ENCODE results near the gene DPEP2.
"Not testable (repeated sequence)": the region's sequence is repeated elsewhere in the genome, so short reads cannot be mapped to it uniquely, and the experiment has no call there.

The DPEP2 gene

DNA sequence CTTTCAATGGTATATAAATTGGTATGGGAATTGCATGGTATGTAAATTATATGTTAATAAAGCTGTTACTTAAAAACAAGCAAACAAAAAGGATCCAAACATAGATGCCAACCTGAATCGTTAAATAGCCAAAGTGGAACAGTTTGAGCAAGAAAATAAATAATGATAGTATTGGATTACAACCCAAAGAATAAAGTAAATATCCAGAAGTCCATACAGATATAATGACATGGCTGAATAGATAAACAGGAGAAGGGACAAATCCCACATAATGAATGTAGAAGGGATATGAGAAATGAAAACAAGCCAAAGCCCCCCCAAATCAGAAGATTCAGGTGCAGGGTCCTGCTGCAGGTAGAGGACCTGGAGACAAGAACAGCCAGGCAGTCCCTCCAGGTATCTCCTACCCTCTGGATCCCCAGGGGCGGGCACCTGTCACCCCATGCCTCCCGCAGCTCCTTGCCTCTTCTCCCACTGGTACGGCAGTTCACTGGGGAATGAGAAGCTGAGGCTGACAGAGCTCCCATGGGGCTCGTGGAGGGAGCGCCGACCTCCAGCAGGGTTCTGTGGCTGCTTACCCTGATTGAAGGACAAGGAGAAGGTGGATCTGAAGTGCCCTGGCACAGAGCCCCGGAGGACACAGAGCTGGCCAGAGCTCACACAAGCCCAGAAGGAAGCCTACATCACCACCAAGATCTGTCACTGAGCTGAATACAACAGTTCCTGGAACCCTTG is 45.5 kb downstream of the DPEP2 start:
- no peak for DNase-seq

DNA sequence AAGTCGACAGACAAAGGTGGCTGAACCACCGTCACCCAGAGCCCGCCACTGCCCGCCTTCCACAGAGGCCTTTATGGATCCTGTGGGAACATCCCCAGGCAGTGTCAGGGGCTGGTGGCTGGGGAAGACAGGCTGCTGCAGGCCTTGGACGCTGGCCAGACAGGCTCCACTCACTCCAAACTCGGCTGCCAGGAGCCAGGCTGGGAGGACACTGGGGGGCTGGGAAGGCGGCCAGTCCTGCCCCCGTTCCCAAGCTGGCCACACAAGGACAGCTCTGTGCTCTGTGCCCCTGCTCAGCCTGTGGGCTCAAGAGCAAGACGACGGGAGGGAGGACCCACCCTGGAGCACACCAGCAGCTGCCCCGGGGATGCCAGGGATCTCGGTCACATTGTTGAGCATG is 47.8 kb downstream of the DPEP2 start:
- no peak for DNase-seq

DNA sequence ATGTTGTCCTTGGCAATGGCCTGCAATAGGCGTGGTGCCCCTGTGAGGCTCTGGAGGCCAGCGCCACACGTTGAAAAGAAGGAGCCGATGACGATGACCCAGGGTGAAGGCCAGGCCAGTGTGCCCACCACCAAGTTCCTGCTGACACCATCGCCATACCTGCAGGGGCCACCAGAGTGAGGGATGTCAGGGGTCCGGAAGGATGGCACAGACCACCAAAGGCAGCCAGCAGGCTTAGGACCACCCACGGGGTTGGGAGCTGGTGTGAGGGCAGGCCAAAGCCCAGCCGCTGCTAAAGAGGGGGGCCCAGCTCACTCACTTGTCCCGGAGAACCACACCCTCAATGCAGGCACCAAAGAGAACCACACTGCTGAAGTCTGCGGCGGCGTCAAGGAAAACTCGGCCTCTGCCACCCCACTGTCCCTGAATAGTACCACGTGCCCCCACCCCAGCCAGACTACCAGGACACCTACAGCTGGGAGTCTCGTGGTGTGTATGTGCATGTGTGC is 48.9 kb downstream of the DPEP2 start:
- no peak for DNase-seq

DNA sequence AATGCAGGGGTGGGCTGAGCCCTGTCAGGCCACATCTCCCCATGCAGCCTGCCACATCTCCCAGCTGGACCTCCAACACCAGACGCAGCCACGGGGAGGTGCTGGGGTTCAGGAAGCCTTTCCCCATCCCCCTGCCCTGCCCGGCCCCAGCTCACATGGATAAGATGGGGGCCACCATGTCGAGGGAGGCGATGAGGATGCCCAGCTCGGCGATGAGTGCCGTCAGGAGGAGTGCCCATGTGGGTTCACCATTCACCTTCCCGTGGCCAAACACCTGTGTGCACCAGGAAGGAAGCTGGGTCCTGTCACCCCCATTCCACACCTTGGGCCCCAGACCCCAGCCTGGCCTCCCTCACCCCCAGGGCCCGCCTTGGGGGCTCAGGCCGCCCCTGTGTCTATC is 49.6 kb downstream of the DPEP2 start:
- no peak for DNase-seq

DNA sequence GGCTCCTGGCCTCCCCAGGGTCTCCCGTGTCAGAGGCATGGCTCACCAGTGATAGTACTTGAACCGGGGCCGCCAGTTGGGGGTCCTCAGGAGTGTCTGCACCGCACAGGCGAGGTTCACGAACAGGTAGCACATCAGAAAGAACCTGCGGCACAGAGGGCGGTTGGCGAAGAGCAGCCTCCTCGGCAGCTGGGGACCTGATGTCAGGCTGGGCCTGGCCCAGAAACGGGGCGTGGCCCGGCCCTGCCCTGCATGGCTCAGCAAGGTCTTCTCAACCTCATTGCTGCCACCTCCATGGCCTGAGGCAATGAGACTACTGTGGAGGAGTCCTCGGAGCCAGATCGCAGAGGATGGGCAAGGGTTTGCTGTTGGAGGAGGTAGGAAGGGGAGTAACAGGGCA is 51.3 kb downstream of the DPEP2 start:
- no peak for DNase-seq

DNA sequence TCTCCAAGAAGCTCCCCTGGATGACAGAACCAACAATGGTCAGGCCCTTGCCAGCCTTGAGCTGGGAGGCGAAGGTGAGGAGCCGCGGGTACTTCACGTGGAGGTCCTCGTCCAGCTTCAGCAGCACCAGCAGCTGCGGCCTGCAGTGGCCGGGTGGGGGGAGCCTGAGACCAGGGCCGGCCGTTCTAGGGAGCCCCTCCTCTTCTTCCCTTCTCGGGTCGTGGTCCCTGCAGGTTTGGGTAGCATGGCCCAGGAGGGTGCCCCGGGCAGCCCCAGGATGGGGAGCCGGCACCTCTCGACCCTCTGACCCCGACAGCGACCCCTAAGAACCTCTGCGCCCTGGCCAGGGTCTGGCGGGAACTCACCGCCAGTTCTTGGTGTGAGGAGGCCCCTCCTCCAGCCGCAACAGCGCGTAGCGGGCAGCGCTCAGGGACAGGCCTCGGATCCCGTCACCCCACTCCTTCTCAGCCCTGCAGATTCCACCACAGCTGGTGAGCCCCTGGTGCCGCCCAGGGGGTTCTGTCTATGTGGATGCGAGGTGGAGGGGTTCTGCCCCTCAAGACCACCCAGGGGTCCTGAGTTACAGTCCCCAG is 52.2 kb downstream of the DPEP2 start:
- no peak for DNase-seq

DNA sequence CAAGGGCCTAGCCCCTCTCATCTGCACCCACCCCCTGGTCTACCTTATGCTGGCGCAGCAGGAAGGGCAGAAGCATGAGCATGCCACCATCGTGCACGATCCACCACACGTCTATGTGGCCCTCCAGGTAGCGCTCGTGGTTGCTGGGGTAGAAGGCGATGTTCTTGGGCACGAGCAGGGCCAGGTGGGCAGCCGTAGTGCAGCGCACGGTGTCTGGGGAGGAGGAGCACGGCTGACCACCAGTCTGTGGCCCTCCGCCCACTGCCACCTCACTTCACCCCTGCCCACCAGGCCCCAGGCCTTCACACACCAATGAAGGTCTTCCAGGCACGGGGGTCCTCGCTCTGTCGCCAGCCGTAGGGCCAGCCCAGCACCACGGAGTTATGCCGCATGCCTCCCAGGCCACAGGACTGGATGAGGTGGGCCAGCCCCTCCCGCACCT is 53.1 kb downstream of the DPEP2 start:
- no peak for DNase-seq

DNA sequence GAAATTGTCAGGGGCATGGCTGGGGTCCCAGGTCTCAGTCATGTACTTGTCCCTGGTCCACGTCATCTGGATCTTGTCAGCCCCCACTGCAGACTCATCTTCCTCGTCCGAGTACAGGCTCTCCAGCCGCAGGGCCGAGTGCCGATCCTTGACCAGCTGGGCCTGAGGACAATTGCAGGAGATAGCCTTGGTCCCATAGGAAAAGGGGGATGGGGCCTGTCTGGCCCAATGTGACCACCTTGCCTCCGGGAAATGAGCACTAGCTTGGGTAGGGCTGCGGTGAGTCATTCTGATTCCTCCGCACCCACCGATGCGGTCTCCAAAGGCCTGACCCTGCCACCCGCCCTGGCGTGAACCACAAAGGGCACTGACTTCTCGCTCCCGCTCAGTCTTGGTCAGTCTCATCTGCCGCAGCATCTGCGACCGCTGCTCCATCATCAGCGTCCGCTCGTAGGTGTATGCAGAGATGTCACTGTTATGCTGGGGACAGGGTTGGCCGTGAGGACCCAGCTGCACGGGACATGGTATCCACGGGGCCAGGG is 53.8 kb downstream of the DPEP2 start:
- no peak for DNase-seq

DNA sequence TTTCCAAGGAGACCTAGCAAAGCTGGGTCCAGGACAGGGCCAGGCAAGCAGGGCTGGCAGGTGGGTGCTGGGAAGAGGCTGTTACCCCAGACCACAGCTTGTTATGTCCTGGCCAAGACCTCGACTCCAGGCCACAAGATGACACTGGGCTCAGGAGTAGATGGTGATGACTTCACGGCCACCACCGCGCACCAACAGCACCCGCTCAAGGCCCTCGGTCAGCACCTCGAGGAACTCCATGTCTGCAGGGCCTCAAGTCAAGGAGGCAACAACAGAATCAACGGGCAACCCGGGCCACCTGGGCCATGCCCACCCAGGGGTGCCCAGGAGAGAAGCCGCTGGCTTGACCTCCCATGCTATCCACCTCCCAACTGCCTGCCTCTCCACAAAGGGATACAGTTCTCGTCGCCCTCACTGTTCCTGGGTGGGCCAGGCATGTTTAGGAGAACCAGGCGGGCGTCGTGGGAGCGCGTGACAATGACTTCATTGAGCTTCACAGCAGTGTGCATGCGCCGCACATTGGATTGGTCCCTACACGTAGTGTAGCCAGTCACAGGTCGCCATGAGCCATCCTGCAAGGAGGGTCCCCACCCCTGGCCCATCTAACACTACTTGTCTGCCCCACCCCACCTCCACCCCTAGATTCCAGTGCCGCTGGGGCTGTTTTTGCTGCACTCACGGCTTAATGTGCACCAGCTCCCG is 54.4 kb downstream of the DPEP2 start:
- no peak for DNase-seq

DNA sequence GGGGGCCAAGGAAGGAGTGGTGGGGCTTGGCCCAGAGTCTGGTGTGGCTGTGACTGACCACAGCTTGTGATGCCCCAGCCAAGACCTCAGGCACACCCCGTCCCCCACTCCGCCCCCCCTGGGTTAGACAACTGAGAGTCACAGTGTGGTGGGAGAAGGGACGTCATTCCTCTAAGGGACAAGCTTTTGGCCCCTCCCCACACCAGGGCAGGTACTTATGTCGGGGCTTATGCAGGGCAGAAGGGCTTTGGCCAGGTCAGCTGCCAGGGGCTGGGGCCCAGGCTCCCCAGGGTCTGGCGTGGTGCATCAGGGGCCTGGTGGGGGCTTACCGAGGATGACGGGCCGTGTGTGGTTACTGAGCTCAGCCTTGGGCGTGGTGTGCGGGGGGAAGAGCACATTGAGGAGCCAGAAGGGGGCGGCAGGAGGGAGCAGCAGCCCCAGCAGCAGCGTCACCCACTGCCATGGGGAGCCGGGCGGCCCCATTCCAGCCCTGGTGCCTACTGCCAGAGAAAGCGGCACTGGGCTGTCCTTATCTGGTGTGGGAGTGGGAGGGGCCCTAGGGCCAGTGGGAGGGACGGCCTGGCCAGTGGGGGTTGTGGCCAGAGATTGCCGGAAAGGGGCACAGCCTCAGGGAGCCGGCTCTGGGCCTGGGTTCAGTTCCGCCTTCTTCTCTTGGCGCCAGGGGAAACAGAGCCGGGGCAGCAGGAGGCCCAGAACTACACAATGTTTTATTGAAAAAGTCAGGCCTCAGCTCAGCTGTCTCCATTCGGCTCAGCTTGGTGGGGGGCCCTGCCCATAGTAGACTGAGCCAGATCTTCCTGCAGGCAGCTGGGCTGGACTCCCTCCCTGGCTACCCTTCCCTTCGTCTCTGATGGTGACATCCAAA is 55.4 kb downstream of the DPEP2 start, which contains the start of gene LCAT:
TSS of gene LCAT (minus strand) at position 502 of the 886 bp plus-strand sequence. CDS start at position 483, 19 bp downstream.
- DNase-seq = no peak

DNA sequence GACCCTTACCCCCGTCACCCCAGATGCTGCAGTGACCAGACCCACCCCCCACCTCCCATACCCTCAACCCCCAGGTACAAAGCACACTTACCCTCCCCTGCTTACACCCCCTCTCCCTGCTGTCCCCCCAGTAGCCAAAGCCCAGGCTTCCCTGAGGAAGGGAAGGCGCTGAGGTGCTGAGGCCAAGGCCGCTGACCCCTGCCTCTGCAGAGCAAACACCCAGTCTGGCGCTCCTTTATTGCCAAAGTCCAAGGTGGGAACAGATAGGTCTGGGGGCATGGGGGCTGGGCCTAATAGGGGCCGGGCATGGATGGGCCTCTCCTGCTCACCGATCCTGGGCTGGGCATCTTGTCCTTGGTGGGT is 56.0 kb downstream of the DPEP2 start:
- no peak for DNase-seq

DNA sequence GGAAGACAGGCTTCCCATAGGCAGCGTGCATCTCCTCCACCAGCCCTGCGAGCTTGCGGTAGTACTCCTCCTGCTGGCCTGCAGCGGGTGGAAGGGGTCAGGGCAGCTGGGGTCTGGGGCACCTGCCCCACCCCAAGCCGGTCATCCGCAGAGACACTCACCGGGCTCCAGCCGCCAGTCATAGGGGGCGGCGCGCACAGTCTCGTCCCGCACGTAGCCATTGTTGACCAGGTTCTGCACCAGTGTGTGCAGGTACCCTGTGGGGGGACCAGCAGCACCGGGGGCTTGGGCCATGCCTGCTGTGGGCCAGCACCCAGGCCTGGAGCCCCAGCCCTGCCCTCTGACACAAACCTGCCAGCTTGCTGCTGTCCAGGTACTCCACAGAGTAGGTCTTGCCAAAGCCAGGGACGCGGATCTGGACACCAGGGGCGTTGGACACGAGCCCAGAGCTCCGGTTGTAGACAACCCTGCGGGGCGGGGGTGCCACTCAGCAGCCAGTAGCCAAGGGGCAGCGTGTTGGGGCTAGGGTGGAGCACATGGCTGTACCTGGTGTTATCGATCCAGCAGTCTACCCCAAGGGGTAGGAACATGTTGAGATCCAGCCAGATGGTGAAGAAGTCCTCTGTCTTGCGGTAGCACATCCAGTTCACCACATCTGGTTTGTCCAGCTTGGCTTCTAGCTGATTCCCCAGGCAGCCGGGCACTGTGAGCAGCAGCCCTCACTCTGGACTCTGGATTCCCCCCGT is 56.6 kb downstream of the DPEP2 start:
- DNase-seq = no peak

DNA sequence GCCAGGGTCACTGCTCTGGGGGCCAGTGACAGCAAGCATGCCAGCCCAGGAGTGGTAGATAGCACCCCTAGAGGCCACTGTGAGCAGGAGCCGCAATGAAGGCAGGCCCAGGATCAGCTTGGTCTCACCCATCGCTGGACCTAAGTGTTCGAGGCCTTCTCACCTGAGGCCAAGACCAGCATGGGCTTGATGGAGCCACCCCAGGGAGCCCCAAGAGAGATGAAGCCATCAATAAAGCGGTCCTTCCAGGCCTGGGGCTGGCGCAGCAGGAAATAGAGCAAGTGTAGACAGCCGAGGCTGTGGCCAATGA is 57.1 kb downstream of the DPEP2 start:
- peak; percentile 52 for DNase-seq

DNA sequence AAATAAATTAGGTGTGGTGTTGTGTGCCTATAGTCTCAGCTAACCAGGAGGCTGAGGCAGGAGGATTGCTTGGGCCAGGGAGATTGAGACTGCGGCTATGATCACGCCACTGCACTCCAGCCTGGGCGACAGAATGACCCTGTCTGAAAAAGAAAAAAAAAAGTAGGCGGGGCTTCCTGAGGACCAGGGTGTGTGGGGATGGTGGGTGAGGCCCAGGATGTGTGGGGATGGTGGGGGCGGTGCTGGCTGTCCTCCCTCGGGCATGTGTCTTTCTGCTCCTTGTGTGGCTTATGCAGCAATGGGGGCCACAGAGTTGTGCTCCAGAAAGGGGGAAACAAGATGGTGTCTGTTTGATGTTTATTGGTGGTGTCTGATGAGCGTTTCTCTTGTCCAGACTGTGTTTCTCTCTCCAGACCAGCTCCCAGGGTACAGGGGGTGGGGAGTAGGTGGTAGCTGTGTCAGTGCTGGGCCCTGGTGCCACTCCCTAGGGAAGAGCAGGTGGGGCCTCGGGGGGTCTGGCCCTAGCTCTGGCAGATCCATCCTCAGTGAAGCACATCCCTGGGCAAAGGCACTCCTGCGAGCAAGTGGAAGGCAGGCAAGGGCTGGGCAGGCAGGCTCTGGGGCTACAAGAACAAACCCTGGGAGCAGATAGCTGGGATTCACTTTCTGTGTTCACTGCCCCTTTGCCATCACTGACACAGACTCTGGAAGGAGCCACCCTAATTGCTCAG is 57.6 kb downstream of the DPEP2 start:
- DNase-seq = no peak

DNA sequence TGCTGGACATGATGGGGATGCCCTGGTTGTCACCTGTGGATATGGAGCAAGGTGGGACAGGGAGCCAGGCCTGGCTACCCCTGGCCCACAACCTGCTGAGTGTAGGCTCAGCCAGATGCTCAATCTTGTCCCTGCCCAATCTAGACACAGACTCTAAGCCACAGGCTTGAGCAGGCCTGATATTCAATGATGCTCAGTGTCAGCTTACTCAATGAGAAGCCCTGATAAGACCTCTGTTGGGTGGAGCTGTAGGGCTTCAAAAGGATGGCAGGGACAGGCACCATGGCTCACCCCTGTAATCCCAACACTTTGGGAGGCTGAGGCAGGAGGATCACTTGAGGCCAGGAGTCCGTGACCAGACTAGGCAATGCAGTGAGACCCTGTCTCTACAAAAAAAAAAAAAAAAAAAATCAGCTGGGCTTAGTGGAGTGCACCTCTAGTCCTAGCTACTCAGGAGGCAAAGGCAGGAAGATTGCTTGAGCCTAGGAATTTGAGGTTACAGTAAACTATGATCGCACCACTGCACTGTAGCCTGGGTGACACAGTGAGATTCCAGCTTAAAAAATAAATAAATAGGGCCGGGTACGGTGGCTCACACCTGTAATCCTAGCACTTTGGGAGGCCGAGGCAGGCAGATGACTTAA is 58.7 kb downstream of the DPEP2 start:
- DNase-seq = no peak

DNA sequence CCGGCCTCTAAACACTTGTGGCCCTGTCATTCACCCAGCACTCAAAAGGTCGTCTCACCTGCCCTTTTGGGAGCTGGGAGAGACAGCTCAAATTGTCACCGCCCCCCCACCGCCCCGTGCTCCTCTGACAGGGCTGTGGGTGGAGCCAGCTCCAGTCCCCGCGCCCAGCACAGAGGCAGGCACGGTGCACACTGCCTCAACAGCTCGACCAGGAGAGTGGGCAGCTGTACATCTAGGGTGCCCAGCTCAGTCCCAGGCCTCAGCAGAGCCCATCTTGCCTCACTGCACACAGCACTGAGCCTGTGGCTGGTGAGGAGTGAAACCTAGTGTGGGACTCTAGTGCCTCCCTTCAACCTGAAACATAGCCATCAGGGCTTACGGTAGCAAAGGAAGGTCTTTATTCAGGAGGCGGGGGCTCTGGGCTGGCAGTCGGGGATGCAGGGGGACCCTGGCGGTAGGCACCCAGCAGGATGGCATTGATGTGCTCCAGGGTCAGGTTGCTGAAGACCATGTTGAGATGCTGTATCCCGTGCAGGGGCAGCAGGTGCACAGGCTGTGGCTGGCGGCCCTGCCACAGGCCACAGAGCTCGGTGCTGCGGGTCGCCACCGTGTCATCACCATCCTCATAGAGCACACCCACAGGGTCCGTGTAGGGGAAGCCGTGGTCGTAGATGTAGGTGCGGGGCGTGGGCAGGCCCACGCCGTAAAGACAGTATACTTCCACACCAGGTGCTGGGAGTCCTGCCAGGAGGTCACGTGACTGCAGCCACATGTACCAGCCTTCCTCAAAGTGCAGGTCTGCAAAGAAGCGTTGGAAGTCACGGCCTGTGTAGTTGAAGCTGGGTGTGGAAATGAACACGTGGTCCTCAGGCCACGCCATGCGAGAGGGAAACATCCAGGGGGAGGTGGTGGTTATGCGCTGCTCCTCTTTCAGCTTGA is 59.5 kb downstream of the DPEP2 start:
- peak; percentile 48 for DNase-seq

DNA sequence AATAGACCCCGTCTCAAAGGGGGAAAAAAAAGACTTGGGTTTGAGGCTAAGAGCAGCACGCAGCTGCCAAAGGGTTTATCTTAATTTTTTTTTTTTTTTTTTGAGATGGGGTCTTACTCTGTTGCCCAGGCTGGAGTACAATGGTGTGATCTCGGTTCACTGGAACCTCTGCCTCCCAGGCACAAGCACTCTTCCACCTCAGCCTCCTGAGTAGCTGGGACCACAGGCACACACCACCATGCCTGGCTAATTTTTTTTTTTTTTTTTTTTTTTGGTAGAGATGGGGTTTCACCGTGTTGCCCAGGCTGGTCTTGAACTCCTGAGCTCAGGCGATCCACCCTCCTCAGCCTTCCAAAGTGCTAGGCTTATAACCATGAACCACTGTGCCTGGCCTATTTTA is 61.6 kb downstream of the DPEP2 start:
- DNase-seq = not testable (repeated sequence)
